Stimulated activated CD4-positive, alpha-beta T cell treated with anti-CD3 and anti-CD28 coated beads, TNF-alpha, amount 100 ng/mL, for 24 hours (primary cell): ENCODE results near the gene GPR139.

Source experiments
- DNase-seq, 3 experiments: peaks; one replicate each; pipeline ENCODE4 v3.0.0-alpha.2; 2020; ENCODE audit warnings: low read depth in 3 of 3

The GPR139 gene

DNA sequence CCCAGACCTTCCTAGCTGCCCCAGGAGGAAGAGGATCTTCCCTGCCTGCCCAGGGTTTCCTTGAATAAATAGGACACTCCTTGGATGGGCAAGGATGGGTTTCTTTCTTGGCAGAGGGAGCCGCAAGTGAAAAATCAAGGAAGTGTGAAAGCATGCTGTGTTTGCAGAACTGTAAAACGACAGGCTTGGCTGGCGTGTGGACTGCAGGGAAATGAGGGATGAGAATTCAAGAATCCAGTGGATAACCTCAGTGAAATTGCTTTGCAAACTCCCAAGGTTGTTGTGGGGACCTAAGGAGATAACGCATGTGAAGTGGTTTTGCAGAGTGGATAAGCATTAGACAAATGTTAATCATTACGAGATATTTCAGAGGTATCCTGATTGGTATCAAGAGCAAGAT, 20.4 kb downstream of the GPR139 start:
- no peak for DNase-seq

GRCh38 chr16:20051611-20052010, 22.1 kb downstream of the GPR139 start:
- no peak for DNase-seq

DNA sequence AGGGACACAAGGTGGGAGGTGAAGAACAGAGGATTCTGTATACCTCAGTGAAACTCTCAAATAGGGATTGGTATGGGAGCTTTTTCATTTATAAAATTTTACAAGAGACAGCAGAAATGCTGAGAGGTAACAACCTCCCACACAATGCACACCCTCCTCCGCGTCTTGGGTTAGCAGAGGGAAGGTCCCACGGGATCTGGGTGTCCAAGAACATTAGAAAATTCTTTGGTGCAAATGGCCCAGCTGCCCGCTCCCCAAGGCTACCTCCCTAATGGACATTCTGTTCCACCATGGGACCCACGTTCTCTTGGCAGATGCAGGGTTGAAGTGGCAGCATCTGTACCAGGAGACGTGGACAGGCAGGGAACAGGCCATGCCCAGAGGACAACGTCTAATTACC, 22.5 kb downstream of the GPR139 start:
- no peak for DNase-seq

- no peak for DNase-seq
Observed at GRCh38 chr16:20049831-20050230, 23.9 kb downstream of the GPR139 start.

- no peak for DNase-seq
Observed at GRCh38 chr16:20045886-20046285, 27.8 kb downstream of the GPR139 start.

DNA sequence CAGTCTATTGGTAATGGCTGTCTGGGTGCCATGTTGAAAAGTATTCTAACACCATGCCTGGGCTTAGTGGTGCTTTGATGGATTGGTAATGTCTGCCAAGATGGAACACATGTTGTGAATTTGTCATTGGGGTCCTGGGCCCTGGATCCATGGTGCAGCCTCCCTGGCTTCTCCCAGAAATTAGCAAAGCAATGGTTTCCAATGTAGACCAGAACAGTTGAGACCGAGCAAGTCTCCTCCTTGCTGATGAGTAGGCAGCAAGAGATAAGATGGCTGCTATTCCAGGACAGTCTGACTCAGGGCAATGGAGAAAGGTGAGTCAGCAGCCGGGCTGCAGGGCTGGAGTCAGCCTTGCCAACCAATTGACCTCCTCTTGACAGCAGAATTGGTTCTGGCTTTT, 30.8 kb downstream of the GPR139 start:
- DNase-seq: no peak

GRCh38 chr16:20041924-20042596, 31.6 kb downstream of the GPR139 start:
- no peak for DNase-seq

- no peak for DNase-seq
Observed at GRCh38 chr16:20040011-20040410, 33.7 kb downstream of the GPR139 start.

DNA sequence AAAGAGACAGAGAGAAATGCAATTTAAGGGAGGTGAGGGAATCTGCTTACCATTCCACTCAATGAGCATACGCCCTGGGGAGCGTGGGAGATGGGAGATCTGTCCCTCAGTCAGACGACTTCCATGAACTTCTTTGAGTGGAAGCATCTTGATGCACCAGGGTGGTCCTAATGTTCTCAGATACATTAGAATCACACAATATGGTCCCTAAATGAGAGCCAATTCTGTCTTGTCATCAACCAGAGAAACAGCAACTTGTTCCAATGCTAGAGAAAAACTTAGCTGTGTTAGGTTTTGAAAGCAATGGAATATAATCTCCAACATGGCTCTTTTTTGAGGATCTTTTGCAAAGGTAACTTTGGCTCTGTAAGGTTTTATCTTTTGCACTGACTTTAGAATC, 44.1 kb downstream of the GPR139 start:
- no peak for DNase-seq

DNA sequence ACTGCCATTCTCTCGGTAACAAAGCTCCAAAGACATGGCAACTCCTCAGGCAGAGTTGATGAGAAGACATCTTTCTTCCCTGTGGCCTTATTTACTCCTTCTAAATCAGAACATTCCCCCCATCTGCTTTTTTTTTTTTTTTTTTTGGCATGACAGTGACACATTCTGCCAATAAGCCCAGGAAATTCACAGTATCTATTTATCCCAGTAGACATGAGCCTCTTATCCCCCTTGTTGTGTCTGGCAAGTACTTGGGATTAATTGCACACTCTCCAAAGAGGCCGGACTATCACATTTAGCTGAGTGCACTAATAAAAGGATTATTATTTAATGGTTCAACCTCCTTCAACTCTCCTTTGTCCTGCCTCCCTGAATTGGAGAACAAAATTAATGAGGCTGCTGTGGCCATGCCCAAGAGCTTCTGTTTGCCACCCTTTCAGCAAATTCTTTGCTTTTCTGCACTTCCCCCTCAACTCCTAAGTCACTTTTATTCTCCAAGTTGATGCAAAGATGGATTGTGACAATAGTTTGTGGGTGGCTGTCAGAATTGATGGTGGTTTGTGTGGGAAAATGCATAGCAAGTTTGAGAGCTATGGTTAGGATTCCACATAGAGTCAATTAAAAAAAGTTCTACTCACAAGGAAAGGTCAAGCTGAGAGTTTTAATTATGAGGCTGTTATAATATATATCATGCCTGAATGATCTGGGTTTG, 47.2 kb downstream of the GPR139 start:
- no peak for DNase-seq

DNA sequence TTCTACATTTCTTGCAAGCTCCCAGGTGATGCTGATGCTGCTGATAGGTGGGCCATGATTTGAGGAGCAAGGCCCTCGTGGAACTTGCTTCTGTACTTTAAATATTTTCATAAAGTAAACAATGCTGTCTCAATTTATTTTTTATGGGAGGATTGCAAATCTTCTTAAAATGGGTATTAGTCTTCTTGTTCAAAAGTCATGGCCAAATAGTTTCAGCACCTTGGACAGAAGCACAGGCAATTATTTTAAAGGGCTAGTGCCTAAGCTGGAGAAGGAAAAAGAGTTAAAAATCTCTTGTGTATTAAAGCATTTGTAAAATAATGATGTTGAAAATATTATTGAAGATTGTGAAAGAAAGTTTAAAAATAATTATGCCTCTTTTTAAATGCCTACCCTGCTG, 50.5 kb downstream of the GPR139 start:
- DNase-seq: no peak

DNA sequence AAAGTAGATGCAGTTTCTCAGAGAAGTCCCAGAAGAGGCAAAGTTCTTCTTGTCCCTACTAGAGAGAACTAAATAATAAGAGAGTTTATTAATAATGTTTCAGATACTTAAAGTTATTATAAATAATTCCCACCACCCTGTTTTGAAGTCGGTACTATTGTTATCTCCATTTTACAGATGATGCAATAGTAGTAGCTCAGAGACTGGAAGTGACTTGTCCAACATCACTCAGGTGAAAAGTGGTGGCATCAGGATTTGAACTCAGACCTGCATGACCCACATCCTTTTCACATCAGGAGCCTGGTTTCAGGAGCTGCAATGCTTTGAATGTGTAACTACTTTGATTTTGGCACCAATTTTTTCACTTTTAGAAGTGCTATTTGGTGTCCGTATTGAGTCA, 52.7 kb downstream of the GPR139 start:
- no peak for DNase-seq

DNA sequence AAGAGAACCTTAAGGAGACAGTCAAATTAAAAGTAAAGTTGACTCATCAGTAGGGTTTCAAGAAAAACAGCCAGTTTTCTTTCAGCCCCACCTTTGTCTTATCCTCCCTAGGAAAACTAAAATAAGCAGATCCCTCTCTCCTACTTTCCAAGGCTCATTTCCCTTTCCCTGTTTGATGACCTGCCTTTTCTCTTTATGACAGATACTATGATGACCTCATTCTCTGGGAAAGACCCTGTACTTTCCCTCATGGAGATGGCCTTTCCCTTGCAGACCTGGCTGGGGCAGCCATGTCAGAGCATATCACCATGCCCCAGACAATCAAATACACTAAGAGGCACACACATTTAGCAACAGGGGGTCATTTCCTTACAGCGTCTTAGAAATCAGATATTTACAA, 53.6 kb downstream of the GPR139 start:
- no peak for DNase-seq

- no peak for DNase-seq
Observed at GRCh38 chr16:20016234-20016633, 57.5 kb downstream of the GPR139 start.

DNA sequence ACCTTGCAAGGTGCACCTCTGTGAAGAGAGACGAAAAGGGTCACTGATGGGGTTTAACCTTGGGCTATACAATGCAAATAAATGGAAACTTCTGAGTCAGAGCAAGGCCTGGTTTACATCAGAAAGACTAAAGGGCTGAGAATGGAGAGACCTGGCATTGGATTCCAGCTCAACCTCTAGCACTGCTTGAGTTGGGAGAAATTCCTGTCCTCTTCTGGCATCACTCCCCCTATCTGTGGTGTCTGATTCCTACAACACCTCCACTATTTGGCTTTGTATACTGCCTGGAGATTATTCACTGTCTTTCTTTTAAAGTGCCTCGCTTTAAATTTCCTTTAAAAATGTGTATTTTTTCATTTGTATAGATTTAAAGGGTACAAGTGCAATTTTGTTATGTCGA, 68.8 kb downstream of the GPR139 start:
- DNase-seq: no peak

GRCh38 chr16:20002936-20003335, 70.8 kb downstream of the GPR139 start:
- no peak for DNase-seq

- DNase-seq: no peak
Observed at GRCh38 chr16:20001856-20002707, 71.6 kb downstream of the GPR139 start.

DNA sequence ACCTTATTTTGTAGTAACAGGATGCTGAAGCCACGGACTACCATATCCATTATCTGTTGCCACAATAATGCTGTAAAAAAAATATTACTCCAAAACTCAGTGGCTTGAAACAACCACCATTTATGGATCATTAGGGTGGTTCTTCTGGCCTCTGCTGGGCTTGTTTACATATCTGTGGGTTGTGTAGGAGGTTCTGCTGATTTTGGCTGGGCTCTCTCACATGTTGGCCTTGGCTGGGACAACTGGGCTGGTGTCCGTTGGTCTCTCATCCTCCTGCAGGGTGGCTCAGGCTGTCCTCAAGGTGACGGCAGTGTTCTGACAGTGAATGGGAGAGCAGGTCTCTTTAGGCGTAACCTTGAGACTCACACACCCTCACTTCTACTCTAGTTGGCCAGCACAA, 76.0 kb downstream of the GPR139 start:
- DNase-seq: no peak

DNA sequence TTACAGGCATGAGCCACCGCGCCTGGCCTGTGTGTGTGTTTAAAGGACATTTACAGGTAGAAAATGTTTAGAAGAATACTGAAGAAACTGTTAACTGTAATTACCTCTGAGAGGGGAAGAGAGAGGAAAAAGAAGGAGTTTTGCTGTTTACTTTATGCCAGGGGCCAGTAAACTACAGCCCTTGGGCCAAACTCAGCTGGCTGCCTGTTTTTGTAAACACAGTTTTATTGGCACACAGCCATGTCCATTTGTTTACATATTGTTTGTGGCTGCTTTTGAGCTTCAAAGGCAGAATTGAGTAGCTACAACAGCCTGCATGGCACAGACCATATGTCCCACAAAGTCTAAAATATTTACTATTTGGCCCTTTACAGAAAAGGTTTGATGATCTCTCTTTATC, 76.4 kb downstream of the GPR139 start:
- no peak for DNase-seq

DNA sequence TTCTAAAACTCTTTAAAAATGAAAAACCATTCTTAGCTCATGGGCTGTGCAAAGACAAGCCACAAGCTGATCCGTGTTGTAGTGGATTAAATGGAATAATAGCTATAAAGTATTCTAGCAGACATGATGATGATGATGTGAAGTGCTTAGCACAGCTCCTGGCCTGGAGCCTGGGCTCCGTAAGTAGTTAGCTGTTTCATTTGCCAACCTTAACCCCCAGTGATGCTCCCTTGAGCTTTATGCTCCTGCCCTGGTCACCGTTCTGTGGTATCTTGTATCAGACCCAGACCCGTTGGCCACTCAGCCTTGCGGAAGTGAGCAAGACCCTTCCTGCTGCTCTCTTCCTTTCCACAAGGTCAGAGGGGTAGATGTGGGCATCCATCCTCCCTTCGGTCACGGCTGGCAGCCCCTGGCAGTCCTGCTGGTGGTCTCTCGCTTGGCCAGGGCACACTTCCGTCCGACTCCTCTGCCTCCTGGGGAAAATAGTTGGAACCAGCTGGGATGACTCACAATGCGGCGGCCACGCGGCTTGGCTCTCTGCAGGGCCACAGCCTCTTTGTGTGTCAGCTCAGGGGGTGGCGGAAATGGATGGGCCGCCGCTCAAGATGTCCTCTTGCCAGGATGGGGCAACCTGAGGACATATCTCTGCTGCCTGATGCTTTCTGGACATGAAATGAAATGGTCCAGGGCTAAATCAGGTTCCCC, 79.1 kb downstream of the GPR139 start:
- DNase-seq: no peak

- DNase-seq: no peak
Observed at GRCh38 chr16:19991614-19992013, 82.1 kb downstream of the GPR139 start.

GRCh38 chr16:19984135-19984534, 89.6 kb downstream of the GPR139 start:
- DNase-seq: no peak
